Calu3 (cell line): ENCODE measurements around the gene R3HDM2. TPM values are rescaled to one million over a fixed set of nuclear protein-coding genes. Genes with fewer than 3 reads are reported as not detected.
"Not testable (repeated sequence)": the region's sequence is repeated elsewhere in the genome, so short reads cannot be mapped to it uniquely, and the experiment has no call there.

Experiments
- BruUV-seq: library from RNA; stranded (reverse); fragments of 400-500 nt; replicated peaks from 2 replicates; lab custom pipeline; 2021; lab: Mats Ljungman, UMichigan
- CTCF ChIA-PET: fragments of 300-600 bp; sonication (Branson Sonifier 250); formaldehyde crosslinking; loops from one replicate; lab custom pipeline; 2022; ENCODE audit warnings: antibody characterized with exemption; lab: Charles Lee
- DNase-seq: peaks from one replicate; pipeline ENCODE4 v3.0.0; 2022
- H3K27ac Mint-ChIP-seq: one replicate; pipeline ENCODE4 v1.8.0; 2022; ENCODE audit warnings: mixed read lengths; ENCODE audit not compliant: unreplicated experiment
- H3K27me3 Mint-ChIP-seq: one replicate; pipeline ENCODE4 v1.8.0; 2022; ENCODE audit warnings: mixed read lengths; ENCODE audit not compliant: unreplicated experiment
- H3K36me3 Mint-ChIP-seq: one replicate; pipeline ENCODE4 v1.8.0; 2022; ENCODE audit warnings: mild to moderate bottlenecking, moderate library complexity, mixed read lengths; ENCODE audit not compliant: insufficient read depth, unreplicated experiment
- H3K4me1 Mint-ChIP-seq: one replicate; pipeline ENCODE4 v1.8.0; 2022; ENCODE audit warnings: mild to moderate bottlenecking, low read depth, mixed read lengths; ENCODE audit not compliant: unreplicated experiment
- H3K4me3 Mint-ChIP-seq: one replicate; pipeline ENCODE4 v1.8.0; 2022; ENCODE audit warnings: mild to moderate bottlenecking, low read depth, moderate library complexity, mixed read lengths; ENCODE audit not compliant: unreplicated experiment
- H3K9me3 Mint-ChIP-seq: one replicate; pipeline ENCODE4 v1.8.0; 2022; ENCODE audit warnings: low read depth, mixed read lengths; ENCODE audit not compliant: unreplicated experiment
- intact Hi-C: fragments of 100-400 bp; cut with micrococcal nuclease; formaldehyde crosslinking; loops from one replicate; pipeline ENCODE4 v1.10.0; 2022; ENCODE audit not compliant: unreplicated experiment
- total RNA-seq: library from RNA; stranded (reverse); gene quantifications from 2 replicates; pipeline ENCODE4 v1.2.3, GENCODE V29; 2022
- TF ChIP-seq, protein P1 (sequence below): fragments of 200-600 bp; IDR thresholded peaks from one replicate; pipeline ENCODE4 v1.8.0; 2022; ENCODE audit warnings: antibody characterized with exemption; ENCODE audit not compliant: unreplicated experiment

Gene R3HDM2
- total RNA-seq, 1 experiment from 2014 or later = 77.3 TPM

DNA sequence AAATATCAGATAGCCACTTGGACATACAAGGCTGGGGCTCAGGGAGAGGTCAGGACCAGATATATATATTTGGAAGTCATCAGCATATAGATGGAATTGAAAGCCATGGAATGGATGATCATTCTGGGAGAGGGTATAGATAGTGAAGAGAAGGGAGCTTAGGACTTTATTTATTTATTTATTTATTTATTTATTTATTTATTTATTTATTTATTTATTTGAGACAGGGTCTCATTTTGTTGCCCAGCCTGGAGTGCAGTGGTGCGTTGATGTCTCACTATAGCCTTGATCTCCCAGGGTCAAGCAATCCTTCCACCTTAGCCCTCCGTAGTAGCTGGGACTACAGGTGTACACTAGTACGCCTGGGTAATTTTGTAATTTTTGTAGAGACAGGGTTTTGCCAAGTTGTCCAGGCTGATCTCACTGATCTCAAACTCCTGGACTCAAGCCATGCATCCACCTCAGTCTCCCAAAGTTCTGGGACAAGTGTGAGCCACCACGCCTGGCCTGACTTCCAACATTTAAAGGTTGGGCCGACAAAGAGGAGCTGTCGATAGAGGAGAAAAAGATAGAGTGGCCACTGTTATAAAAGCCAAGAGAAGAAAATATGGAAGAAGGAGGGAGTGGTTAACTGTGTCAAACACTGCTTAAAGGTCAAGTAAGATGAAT is 15.6 kb upstream of the R3HDM2 start:
- intact Hi-C loops = no loop called here
- Mint-ChIP-seq H3K9me3 (peaks cover 2% of the 10 kb centered on the region), H3K27ac (no peak overlapping the region), H3K4me1 (no peaks in the 10 kb centered on the region), H3K36me3 (no peaks in the 10 kb centered on the region), H3K4me3 (no peak overlapping the region), H3K27me3 (peaks cover 16% of the 10 kb centered on the region)
- CTCF ChIA-PET = interaction anchor here (0.6 to 0.8 kb wide), 2 partner anchors 18 to 146 kb away, joined by 3 to 5 read pairs; no protein-coding TSS in a partner anchor
- no peak for DNase-seq
- BruUV-seq = no TSS peak
- TF ChIP-seq, protein P1, sequence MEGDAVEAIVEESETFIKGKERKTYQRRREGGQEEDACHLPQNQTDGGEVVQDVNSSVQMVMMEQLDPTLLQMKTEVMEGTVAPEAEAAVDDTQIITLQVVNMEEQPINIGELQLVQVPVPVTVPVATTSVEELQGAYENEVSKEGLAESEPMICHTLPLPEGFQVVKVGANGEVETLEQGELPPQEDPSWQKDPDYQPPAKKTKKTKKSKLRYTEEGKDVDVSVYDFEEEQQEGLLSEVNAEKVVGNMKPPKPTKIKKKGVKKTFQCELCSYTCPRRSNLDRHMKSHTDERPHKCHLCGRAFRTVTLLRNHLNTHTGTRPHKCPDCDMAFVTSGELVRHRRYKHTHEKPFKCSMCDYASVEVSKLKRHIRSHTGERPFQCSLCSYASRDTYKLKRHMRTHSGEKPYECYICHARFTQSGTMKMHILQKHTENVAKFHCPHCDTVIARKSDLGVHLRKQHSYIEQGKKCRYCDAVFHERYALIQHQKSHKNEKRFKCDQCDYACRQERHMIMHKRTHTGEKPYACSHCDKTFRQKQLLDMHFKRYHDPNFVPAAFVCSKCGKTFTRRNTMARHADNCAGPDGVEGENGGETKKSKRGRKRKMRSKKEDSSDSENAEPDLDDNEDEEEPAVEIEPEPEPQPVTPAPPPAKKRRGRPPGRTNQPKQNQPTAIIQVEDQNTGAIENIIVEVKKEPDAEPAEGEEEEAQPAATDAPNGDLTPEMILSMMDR = no peak

DNA sequence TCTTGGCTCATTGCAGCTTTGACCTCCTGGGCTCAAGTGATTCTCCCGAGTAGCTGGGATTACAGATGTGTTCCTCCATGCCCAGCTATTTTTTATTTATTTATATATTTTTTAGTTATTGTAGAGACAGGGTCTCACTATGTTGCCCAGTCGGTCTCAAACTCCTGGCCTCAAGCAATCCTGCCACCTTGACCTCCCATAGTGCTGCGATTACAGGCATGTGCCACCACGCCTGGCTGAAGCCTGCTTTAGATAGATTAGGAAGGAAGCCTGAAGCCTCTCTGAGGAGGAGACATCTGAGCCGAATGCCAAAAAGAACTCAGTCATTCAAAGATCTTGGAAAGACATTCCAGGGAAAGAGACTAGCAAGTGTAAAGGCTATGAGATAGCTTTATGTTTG is 13.9 kb upstream of the R3HDM2 start:
- H3K4me3 Mint-ChIP-seq = no peak overlapping the region
- TF ChIP-seq, protein P1 = no peak
- CTCF ChIA-PET = no interaction called here
- peaks cover 4% of the 10 kb centered on the region for H3K9me3 Mint-ChIP-seq
- H3K4me1 Mint-ChIP-seq = no peaks in the 10 kb centered on the region
- BruUV-seq = no TSS peak
- intact Hi-C loops = no loop called here
- no peaks in the 10 kb centered on the region for H3K27me3 Mint-ChIP-seq
- no peak for DNase-seq
- H3K27ac Mint-ChIP-seq = no peak overlapping the region
- no peaks in the 10 kb centered on the region for H3K36me3 Mint-ChIP-seq

DNA sequence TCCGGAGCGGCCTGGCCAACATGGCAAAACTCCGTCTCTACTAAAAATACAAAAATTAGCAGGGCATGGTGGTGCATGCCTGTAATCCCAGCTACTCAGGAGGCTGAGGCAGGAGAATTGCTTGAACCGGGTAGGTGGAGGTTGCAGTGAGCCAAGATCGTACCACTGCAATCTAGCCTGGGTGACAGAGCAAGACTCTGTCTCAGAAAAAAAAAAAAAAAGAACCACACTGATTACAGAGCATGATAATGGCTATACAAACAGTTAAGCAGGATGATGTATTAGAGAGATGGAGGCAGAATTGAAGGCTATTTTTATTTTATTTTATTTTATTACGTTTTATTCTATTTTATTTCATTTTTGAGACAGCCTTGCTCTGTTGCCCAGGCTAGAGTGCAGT is 13.5 kb upstream of the R3HDM2 start:
- H3K9me3 Mint-ChIP-seq, H3K4me3 Mint-ChIP-seq, H3K4me1 Mint-ChIP-seq, intact Hi-C loops, H3K27me3 Mint-ChIP-seq, DNase-seq, H3K27ac Mint-ChIP-seq, BruUV-seq, H3K36me3 Mint-ChIP-seq: not testable (repeated sequence)
- CTCF ChIA-PET = interaction anchor here (0.6 kb wide), 1 partner anchor 12 kb away, joined by 3 read pairs; no protein-coding TSS in a partner anchor

DNA sequence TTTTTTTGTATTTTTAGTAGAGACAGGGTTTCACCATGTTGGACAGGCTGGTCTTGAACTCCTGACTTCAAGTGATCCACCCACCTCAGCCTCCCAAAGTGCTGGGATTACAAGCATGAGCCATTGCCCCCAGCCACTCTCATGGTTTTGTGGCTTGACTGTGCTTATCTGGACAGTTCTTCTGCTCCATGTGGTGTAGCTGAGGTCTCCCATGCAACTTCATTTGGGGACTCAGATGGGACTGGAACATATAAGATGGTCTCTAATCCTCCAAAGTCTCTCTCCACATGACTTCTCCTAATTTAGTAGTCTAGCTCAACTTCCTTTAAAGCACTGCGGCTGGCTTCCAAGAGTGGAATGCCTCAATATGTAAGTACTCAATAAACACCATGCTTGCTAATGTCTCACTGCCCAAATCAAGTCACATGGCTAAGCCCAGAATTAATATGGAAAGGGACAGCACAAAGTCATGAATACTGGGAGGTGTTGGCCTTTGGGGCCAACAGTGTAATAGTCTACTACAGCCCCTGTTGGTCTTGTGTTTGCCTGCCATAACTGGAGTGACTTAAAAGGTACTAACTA is 11.1 kb upstream of the R3HDM2 start:
- H3K27ac Mint-ChIP-seq = no peak overlapping the region
- CTCF ChIA-PET = no interaction called here
- BruUV-seq = no TSS peak

DNA sequence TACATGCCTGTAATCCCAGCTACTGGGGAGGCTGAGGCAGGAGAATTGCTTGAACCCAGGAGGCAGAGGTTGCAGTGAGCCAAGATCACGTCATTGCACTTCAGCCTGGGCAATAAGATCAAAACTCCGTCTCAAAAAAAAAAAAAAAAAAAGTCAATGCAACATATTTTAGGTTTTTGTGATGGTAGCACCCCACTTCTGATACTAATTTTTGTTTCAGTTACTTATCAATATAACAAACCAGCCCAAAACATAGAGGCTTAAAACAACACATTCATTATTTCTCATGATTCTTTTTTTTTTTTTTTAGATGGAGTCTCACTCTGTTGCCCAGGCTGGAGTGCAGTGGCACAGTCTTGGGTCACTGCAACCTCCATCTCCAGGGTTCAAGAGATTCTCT is 10.6 kb upstream of the R3HDM2 start:
- H3K27ac Mint-ChIP-seq, intact Hi-C loops, CTCF ChIA-PET, BruUV-seq, H3K4me1 Mint-ChIP-seq, H3K4me3 Mint-ChIP-seq, DNase-seq, H3K9me3 Mint-ChIP-seq, H3K36me3 Mint-ChIP-seq, H3K27me3 Mint-ChIP-seq: not testable (repeated sequence)

More for the DNA sequence above, 11.1 kb upstream of the R3HDM2 start:
- peaks cover 4% of the 10 kb centered on the region for H3K9me3 Mint-ChIP-seq
- no peaks in the 10 kb centered on the region for H3K27me3 Mint-ChIP-seq
- TF ChIP-seq, protein P1 = no peak
- intact Hi-C loops = no loop called here
- no peak overlapping the region for H3K4me3 Mint-ChIP-seq
- DNase-seq = no peak
- H3K36me3 Mint-ChIP-seq = no peaks in the 10 kb centered on the region
- H3K4me1 Mint-ChIP-seq = peaks cover 6% of the 10 kb centered on the region
